ENCODE results near the gene IL25.

GRCh38 chr14:23362200-23362599, 10.4 kb upstream of the IL25 start:
- TF ChIP-seq POLR2AphosphoS5 (IDR thresholded peaks at IDR 0.05) (no peak), POLR2A (IDR thresholded peaks at IDR 0.05) (no peak), CTCF (IDR thresholded peaks at IDR 0.05) (peak in 1 of 2 donors; percentile 18), EP300 (IDR thresholded peaks at IDR 0.05) (no peak)

Data from suprapubic skin (tissue), 4 donors.